DOHH2 (cell line): ENCODE measurements around the gene FANCB.

Experiments used
- H3F3A ChIP-seq: fragments of 200-600 bp; sonication (generic), shearing (Covaris generic); 2 replicates; pipeline ENCODE4 v1.6.0; 2016; ENCODE audit warnings: antibody characterized with exemption, mild to moderate bottlenecking; ENCODE audit not compliant: control insufficient read depth, insufficient read depth
- H3K27ac ChIP-seq: fragments of 200-600 bp; sonication (generic); 2 replicates; pipeline ENCODE4 v1.5.1; 2014; ENCODE audit warnings: low read depth, mild to moderate bottlenecking, low read length, moderate library complexity
- H3K27me3 ChIP-seq: fragments of 200-600 bp; sonication (generic); 2 replicates; pipeline ENCODE4 v1.6.1; 2014; ENCODE audit warnings: mild to moderate bottlenecking, low read length, mixed read lengths; ENCODE audit not compliant: control insufficient read depth
- H3K36me3 ChIP-seq: fragments of 200-600 bp; sonication (generic); 2 replicates; pipeline ENCODE4 v1.6.1; 2014; ENCODE audit warnings: mild to moderate bottlenecking, low read length, moderate library complexity, mixed read lengths; ENCODE audit not compliant: control insufficient read depth
- H3K4me1 ChIP-seq: fragments of 200-600 bp; sonication (generic); 2 replicates; pipeline ENCODE4 v1.6.1; 2014; ENCODE audit warnings: mild to moderate bottlenecking, low read length, mixed read lengths; ENCODE audit not compliant: control insufficient read depth
- H3K4me2 ChIP-seq: fragments of 200-600 bp; sonication (generic); 2 replicates; pipeline ENCODE4 v1.6.0; 2014; ENCODE audit warnings: mild to moderate bottlenecking, low read length, moderate library complexity
- H3K4me3 ChIP-seq: fragments of 200-600 bp; sonication (generic); 2 replicates; pipeline ENCODE4 v1.5.1; 2014; ENCODE audit warnings: mild to moderate bottlenecking, low read length, mixed read lengths
- H3K79me2 ChIP-seq: fragments of 200-600 bp; sonication (generic); 2 replicates; pipeline ENCODE4 v1.6.1; 2014; ENCODE audit warnings: mild to moderate bottlenecking, low read length, mixed read lengths; ENCODE audit not compliant: control insufficient read depth
- H3K9me2 ChIP-seq: fragments of 200-600 bp; sonication (generic); replicated peaks from 2 replicates; pipeline ENCODE4 v1.6.1; 2014; ENCODE audit warnings: mild to moderate bottlenecking, low read length, mixed read lengths; ENCODE audit not compliant: control insufficient read depth
- H3K9me3 ChIP-seq: fragments of 200-600 bp; sonication (generic); 2 replicates; pipeline ENCODE4 v1.6.1; 2014; ENCODE audit warnings: antibody characterized with exemption, low read length, mixed read lengths; ENCODE audit not compliant: control insufficient read depth, insufficient read depth
- H4K20me1 ChIP-seq: fragments of 200-600 bp; sonication (generic); 2 replicates; pipeline ENCODE4 v1.6.0; 2014; ENCODE audit warnings: low read depth, mild to moderate bottlenecking, antibody characterized with exemption, low read length, moderate library complexity; ENCODE audit not compliant: control insufficient read depth, insufficient read depth
- EZH2phosphoT487 ChIP-seq: fragments of 200-600 bp; sonication (generic); IDR thresholded peaks from 2 replicates; pipeline ENCODE4 v1.6.1; 2017; ENCODE audit warnings: borderline replicate concordance, mild to moderate bottlenecking, antibody characterized with exemption, low read length, moderate library complexity, mixed read lengths
- TF ChIP-seq, protein P1 (sequence below): fragments of 200-600 bp; sonication (generic); IDR thresholded peaks from one replicate; pipeline ENCODE4 v1.5.1; 2014; ENCODE audit warnings: antibody characterized with exemption, mild to moderate bottlenecking, low read depth, low read length; ENCODE audit not compliant: poor library complexity, severe bottlenecking

The FANCB gene

DNA sequence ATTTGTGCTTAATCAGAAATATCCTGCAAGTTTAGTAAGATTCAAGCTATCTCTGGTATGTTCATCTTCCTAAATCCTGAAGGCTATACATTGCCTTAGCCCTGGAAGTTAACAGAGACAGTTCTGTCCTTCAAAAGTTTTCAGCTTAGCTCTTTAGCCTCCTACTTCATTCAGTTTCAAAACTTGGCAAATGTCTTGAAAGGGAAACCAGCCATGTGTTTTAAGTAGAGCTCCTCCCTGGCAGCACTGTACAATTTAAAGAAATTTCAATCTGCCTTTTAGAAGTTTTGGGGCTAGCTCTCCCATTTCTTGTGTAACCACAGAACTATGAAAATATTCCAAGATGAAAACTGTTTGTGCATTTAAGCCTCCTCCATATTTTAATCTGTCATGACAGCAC, 47.0 kb downstream of the FANCB start:
- H4K20me1 ChIP-seq, result no peaks in the 10 kb centered on the region
- TF ChIP-seq, protein P1, sequence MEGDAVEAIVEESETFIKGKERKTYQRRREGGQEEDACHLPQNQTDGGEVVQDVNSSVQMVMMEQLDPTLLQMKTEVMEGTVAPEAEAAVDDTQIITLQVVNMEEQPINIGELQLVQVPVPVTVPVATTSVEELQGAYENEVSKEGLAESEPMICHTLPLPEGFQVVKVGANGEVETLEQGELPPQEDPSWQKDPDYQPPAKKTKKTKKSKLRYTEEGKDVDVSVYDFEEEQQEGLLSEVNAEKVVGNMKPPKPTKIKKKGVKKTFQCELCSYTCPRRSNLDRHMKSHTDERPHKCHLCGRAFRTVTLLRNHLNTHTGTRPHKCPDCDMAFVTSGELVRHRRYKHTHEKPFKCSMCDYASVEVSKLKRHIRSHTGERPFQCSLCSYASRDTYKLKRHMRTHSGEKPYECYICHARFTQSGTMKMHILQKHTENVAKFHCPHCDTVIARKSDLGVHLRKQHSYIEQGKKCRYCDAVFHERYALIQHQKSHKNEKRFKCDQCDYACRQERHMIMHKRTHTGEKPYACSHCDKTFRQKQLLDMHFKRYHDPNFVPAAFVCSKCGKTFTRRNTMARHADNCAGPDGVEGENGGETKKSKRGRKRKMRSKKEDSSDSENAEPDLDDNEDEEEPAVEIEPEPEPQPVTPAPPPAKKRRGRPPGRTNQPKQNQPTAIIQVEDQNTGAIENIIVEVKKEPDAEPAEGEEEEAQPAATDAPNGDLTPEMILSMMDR, result no peak
- TF ChIP-seq EZH2phosphoT487, result no peak
- H3K79me2 ChIP-seq, result no peaks in the 10 kb centered on the region
- H3K9me3 ChIP-seq, result no peaks in the 10 kb centered on the region
- no peaks in the 10 kb centered on the region for H3K27me3 ChIP-seq
- no peaks in the 10 kb centered on the region for H3K4me1 ChIP-seq
- H3K9me2 ChIP-seq, result no peaks in the 10 kb centered on the region
- H3F3A ChIP-seq, result no peaks in the 10 kb centered on the region
- H3K4me2 ChIP-seq, result no peak overlapping the region
- no peak overlapping the region for H3K4me3 ChIP-seq
- H3K36me3 ChIP-seq, result no peaks in the 10 kb centered on the region
- no peak overlapping the region for H3K27ac ChIP-seq

DNA sequence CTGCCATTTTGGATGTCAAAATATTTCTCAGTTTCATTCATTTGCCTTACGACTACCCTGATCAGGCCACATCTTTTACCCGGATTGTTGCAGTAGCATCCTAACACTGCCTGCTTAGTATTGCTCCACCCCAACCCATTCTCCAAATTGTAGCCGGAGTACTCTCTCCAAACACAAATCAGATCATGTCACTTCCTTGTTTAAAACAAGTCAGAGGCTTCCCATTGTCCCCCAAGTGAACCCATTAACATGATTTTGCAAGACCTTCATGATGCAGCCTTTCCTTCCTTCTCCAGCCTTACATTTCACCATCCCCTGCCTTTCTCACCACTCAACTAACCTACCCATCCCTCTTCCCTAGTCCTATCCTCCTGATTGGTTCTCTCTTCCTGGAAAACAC, 53.1 kb downstream of the FANCB start:
- Histone ChIP-seq H3K27ac (no peak overlapping the region), H3K4me2 (no peak overlapping the region), H3K27me3 (no peaks in the 10 kb centered on the region), H3K9me2 (no peaks in the 10 kb centered on the region), H3F3A (no peaks in the 10 kb centered on the region), H3K9me3 (no peaks in the 10 kb centered on the region), H3K79me2 (no peaks in the 10 kb centered on the region), H3K36me3 (no peaks in the 10 kb centered on the region), H3K4me3 (no peak overlapping the region), H3K4me1 (no peaks in the 10 kb centered on the region), H4K20me1 (no peaks in the 10 kb centered on the region)
- no peak for TF ChIP-seq EZH2phosphoT487
- TF ChIP-seq, protein P1, result no peak

DNA sequence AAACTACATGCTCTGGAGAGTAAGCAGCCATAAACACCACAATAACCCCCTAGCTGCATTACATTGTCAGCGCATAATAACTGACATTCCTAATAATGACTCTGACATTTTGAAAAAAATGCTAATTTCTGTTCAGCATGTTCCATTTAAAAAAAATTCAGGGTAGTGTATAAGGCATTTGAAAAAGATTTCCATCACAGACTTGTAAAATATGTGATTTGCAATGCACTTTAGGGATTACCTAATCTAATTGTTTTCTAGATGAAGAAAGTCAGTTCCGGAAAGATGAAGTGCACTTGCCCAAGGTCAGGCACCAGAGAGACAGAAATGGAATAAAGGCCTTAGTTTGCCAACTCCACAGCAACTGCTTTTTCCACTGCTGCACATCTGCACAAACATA, 55.3 kb downstream of the FANCB start:
- Histone ChIP-seq H3K4me1 (no peaks in the 10 kb centered on the region), H3K4me2 (no peak overlapping the region), H3K4me3 (no peak overlapping the region), H3K9me2 (no peaks in the 10 kb centered on the region), H4K20me1 (no peaks in the 10 kb centered on the region), H3K79me2 (no peaks in the 10 kb centered on the region), H3K27me3 (no peaks in the 10 kb centered on the region), H3F3A (no peaks in the 10 kb centered on the region), H3K9me3 (no peaks in the 10 kb centered on the region), H3K27ac (no peak overlapping the region), H3K36me3 (no peaks in the 10 kb centered on the region)
- TF ChIP-seq, protein P1, result no peak
- no peak for TF ChIP-seq EZH2phosphoT487
